Stimulated activated CD4-positive, alpha-beta T cell treated with anti-CD3 and anti-CD28 coated beads, Interleukin-2, amount 100 ng/mL, for 48 hours (primary cell): Measurements from ENCODE around the gene TOMM70.
"Not testable (repeated sequence)": the region's sequence is repeated elsewhere in the genome, so short reads cannot be mapped to it uniquely, and the experiment has no call there.

Source experiments
- DNase-seq, 2 donors: peaks; one replicate each; pipeline ENCODE4 v3.0.0-alpha.2; 2020

TOMM70 gene

GRCh38 chr3:100361897-100362296 lies 39.0 kb downstream of the TOMM70 start:
- DNase-seq: no peak

GRCh38 chr3:100360757-100361496 lies 40.0 kb downstream of the TOMM70 start:
- DNase-seq: no peak

- no peak for DNase-seq
Observed at GRCh38 chr3:100359035-100359434, 41.9 kb downstream of the TOMM70 start.

DNA sequence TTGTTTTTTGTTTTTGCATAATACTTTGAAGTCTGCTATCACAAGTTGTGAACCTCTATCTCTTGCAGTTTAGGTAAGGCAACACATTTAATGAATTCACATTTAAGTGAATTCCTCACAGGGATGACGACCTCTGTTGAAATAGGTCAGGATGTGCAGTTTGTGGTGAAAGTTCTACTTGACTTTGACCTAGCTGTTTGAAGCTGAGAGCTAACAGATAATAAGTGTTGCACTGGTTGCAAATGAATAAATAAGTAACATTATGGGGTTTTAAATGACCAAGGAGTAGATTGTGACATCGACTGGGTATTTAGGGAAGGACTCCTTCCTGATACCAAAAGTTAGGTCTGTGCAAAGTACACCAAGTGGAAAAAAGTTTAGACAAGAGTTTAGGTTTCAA lies 42.5 kb downstream of the TOMM70 start:
- no peak for DNase-seq

- no peak for DNase-seq
Observed at GRCh38 chr3:100354850-100355249, 46.0 kb downstream of the TOMM70 start.

- no peak for DNase-seq
Observed at GRCh38 chr3:100352296-100353231, 48.3 kb downstream of the TOMM70 start.

DNA sequence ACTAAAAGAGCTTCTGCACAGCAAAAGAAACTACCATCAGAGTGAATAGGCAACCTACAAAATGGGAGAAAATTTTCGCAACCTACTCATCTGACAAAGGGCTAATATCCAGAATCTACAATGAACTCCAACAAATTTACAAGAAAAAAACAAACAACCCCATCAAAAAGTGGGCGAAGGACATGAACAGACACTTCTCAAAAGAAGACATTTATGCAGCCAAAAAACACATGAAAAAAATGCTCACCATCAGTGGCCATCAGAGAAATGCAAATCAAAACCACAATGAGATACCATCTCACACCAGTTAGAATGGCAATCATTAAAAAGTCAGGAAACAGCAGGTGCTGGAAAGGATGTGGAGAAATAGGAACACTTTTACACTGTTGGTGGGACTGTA lies 49.1 kb downstream of the TOMM70 start:
- not testable (repeated sequence) for DNase-seq

GRCh38 chr3:100348727-100349126 lies 52.2 kb downstream of the TOMM70 start:
- DNase-seq: no peak

- DNase-seq: no peak
Observed at GRCh38 chr3:100340527-100340926, 60.4 kb downstream of the TOMM70 start.

DNA sequence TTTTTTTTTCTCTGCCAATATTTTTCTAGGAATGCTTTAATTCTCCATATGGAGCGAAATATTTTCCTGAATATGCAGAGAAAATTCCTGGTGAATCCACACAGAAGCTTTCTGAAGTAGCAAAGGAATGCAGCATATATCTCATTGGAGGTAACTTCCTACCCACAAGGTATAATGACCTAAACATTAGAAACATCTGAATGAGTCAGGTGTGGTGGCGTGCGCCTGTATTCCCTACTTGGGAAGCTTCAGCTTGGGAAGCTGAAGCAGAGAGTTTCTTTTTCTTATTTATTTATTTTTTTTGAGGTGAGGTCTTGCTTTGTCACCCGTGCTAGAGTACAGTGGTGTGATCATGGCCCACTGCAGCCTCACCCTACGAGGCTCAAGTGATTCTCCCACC lies 61.1 kb downstream of the TOMM70 start:
- no peak for DNase-seq

DNA sequence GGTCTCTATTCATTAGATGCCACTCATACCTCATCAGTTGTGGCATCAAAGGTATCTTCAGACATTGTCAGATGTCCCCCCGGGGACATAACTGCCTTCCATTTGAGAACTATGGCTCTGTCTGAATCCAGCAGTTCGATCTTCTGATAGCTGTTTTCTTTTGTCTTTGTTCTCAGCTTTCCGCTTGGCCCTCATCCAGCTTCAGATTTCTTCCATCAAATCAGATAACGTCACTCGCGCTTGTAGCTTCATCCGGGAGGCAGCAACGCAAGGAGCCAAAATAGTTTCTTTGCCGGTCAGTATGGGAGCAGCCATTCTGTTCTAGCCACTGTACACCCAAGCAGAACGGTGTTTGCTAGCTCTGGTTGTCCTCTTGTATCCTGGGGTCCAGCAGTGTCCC lies 62.0 kb downstream of the TOMM70 start:
- DNase-seq: no peak

- not testable (repeated sequence) for DNase-seq
Observed at GRCh38 chr3:100336229-100336628, 64.7 kb downstream of the TOMM70 start.

DNA sequence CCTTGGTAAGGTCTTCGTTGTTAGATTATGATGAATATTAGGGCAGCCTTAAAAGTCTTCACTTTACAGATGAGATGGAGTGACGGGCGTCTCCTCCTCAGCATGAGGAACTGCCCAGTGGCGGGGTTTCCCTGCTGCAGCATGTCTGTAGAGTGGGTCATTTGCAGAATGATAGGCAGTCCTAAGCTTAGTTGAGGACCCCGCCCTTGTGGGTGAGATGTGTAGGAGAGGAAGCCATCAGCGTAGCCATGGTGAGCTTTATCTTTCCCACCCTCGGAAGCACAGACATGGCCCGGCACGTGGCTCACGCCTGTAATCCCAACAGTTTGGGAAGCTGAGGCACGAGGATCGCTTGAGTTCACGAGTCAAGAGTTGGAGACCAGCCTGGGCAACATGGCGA lies 65.5 kb downstream of the TOMM70 start:
- peak in 1 of 2 donors; percentile 14 for DNase-seq

DNA sequence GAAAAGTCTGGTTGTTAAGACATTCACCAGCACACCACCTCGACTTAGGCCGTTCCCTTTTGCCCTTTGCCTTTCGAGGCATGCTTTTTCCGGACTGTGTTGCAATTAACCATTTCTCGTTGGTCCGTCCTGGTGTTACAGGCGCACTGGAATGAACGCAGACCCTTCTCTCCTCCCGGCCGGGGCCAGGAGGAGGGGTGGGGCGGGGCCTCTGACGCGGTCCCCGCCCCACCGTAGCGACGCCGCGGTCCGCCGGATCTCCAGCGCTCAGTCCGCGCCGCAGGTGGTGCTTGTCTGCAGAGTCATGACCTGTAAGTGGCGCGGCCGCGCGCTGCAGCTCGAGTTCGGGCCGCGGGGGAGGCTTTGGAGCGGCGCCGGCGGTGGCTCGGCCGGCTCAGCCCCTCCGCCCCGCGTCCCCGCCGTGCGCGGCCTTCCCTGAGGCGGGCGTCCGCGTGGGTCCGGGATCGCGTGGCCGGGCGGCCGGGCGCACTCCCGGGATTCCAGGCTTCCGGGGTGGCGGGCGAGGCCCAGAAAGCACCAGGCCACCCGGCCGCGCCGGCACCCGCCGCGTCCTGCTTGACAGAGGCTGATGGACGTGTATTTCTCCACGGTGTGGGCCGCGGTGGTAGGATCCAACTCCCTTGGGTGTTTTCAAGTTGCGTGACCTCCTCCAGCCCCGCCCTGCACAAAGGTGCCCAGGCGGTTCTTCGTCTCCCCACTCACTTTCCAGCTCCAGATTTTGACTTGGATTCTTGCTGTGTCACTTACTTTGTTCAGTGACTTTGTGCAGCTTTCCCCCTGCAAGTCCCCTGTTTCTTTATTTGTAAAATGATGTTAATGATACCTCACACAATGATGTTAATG lies 66.2 kb downstream of the TOMM70 start, which contains the start of gene NIT2:
Gene NIT2, plus strand, starts transcription at position 270 of the 864 bp plus-strand sequence. Its CDS starts 35 bp downstream, at position 305.
- peak; percentile 68 to 75 for DNase-seq

DNA sequence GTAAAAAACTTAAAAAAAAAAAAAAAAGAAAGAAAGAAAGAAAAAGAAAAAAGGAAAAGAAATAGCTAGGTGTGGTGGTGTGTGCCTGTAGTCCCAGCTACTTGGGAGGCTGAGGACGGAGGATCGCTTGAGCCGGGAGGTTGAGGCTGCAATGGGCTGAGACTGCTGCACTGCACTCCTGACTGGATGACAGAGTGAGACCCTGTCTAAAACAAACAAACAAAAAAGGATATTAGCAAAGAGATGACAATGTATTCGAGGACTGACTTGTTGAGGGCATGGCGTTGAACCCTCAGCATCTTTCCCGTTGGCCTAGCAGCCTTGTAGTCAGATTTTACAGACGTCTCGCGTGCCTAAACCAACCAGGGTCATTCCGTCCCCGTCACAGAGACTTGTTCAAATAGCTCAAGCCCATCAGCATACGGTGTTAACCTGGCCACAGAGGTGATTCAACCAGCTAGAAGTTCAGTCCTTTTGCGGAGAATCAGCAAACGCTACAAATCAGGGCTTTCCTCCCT lies 66.9 kb downstream of the TOMM70 start:
- DNase-seq: no peak

- DNase-seq: no peak
Observed at GRCh38 chr3:100333051-100333450, 67.8 kb downstream of the TOMM70 start.

GRCh38 chr3:100331660-100332059 lies 69.2 kb downstream of the TOMM70 start:
- no peak for DNase-seq

DNA sequence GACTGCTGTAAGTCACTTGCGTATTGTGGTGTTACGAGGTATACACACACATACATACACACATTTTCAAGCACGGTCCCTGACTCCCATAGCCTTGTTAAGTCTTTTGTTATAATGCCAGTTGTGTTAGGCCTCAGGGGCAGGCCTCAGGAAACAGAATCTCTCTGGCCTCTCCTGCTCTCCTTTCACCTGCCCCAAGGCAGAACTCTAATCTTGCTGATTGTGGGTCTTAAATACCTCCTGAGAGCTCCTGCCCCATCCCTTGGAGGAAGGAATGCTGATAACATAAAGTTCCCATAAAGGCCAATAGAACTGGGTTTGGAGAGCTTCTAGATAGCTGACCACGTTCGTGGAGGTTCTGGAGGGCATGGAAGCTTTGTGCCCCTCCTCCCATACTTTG lies 70.2 kb downstream of the TOMM70 start:
- DNase-seq: no peak

- DNase-seq: no peak
Observed at GRCh38 chr3:100329800-100330489, 70.9 kb downstream of the TOMM70 start.

- not testable (repeated sequence) for DNase-seq
Observed at GRCh38 chr3:100327377-100327776, 73.5 kb downstream of the TOMM70 start.

GRCh38 chr3:100325827-100326226 lies 75.1 kb downstream of the TOMM70 start:
- no peak for DNase-seq

DNA sequence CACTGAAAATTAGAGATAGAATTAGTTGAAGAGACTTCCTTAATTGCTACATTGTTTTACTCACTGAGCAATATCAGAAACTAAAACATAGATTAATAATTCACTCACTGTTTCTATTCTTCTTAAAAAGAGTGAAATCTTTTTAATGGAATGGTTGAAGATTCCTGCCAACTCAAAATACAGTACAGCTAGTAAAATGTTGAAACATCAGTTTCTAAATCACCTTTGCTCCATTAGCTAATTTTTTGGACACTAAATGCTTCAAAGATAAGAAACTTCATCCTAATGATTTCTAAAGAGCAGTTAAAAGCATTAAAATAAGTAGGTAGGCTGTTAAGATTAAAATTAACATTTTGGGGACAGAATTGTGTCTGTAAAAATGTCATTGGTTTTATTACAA lies 76.8 kb downstream of the TOMM70 start:
- no peak for DNase-seq
